Measurements from ENCODE around the gene RYR3.

GRCh38 chr15:33314069-33314468 is 3.3 kb downstream of the RYR3 start:
- TF ChIP-seq CTCF (conservative IDR thresholded peaks at IDR 0.05; ENCODE audit: low read depth, low read length), result no peak
- TF ChIP-seq EZH2phosphoT487 (IDR thresholded peaks at IDR 0.05; ENCODE audit: borderline replicate concordance, low read length), result no peak
